GM12801 (cell line): Measurements from ENCODE around the gene ATP10A.

Experiments used
- CTCF ChIP-seq: IDR thresholded peaks from one replicate; pipeline ENCODE4 v1.5.1; 2011; ENCODE audit warnings: control low read depth; ENCODE audit not compliant: insufficient read length; ENCODE audit errors: extremely low read depth

Gene ATP10A

GRCh38 chr15:25767356-25768151 lies 95.6 kb downstream of the ATP10A start:
- TF ChIP-seq CTCF, result no peak

GRCh38 chr15:25766417-25766816 lies 96.7 kb downstream of the ATP10A start:
- TF ChIP-seq CTCF, result no peak

- TF ChIP-seq CTCF, result no peak
Measured at GRCh38 chr15:25764980-25765735, 98.0 kb downstream of the ATP10A start.

- no peak for TF ChIP-seq CTCF
Measured at GRCh38 chr15:25763954-25764353, 99.2 kb downstream of the ATP10A start.

- TF ChIP-seq CTCF, result no peak
Measured at GRCh38 chr15:25763331-25763751, 99.8 kb downstream of the ATP10A start.

GRCh38 chr15:25761971-25762662 lies 101.0 kb downstream of the ATP10A start:
- TF ChIP-seq CTCF, result no peak

GRCh38 chr15:25759421-25759820 lies 103.7 kb downstream of the ATP10A start:
- no peak for TF ChIP-seq CTCF
